Measurements from ENCODE around the gene ARPC5.
"Not testable (repeated sequence)": the region's sequence is repeated elsewhere in the genome, so short reads cannot be mapped to it uniquely, and the experiment has no call there.

ARPC5 gene

GRCh38 chr1:183645531-183645930 lies 9.9 kb upstream of the ARPC5 start:
- no peak for DNase-seq

GRCh38 chr1:183642166-183642565 lies 6.6 kb upstream of the ARPC5 start:
- DNase-seq = no peak

- no peak for DNase-seq
Observed at GRCh38 chr1:183640193-183640592, 4.6 kb upstream of the ARPC5 start.

- no peak for DNase-seq
Observed at GRCh38 chr1:183638649-183639387, 3.2 kb upstream of the ARPC5 start.

GRCh38 chr1:183636783-183637182 lies 1.2 kb upstream of the ARPC5 start:
- DNase-seq = no peak

GRCh38 chr1:183636334-183636682 lies 725 bp upstream of the ARPC5 start:
- DNase-seq = no peak

- peak; percentile 43 for DNase-seq
Observed at GRCh38 chr1:183635099-183635605, 431 bp downstream of the ARPC5 start.

GRCh38 chr1:183634429-183635065 lies 1.0 kb downstream of the ARPC5 start:
- no peak for DNase-seq

GRCh38 chr1:183633676-183634343 lies 1.8 kb downstream of the ARPC5 start:
- DNase-seq = no peak

- no peak for DNase-seq
Observed at GRCh38 chr1:183632964-183633363, 2.6 kb downstream of the ARPC5 start.

- no peak for DNase-seq
Observed at GRCh38 chr1:183632114-183632513, 3.5 kb downstream of the ARPC5 start.

- no peak for DNase-seq
Observed at GRCh38 chr1:183630748-183631147, 4.8 kb downstream of the ARPC5 start.

GRCh38 chr1:183628537-183628936 lies 7.0 kb downstream of the ARPC5 start:
- DNase-seq = no peak

GRCh38 chr1:183626236-183626635 lies 9.3 kb downstream of the ARPC5 start:
- DNase-seq = not testable (repeated sequence)

GRCh38 chr1:183622884-183623785 lies 12.4 kb downstream of the ARPC5 start:
- DNase-seq = peak; percentile 37

- no peak for DNase-seq
Observed at GRCh38 chr1:183622013-183622412, 13.6 kb downstream of the ARPC5 start.

GRCh38 chr1:183620311-183620710 lies 15.3 kb downstream of the ARPC5 start:
- no peak for DNase-seq

GRCh38 chr1:183619781-183620180 lies 15.8 kb downstream of the ARPC5 start:
- no peak for DNase-seq

- DNase-seq = not testable (repeated sequence)
Observed at GRCh38 chr1:183618202-183618601, 17.4 kb downstream of the ARPC5 start.

- DNase-seq = not testable (repeated sequence)
Observed at GRCh38 chr1:183612975-183613374, 22.6 kb downstream of the ARPC5 start.

GRCh38 chr1:183612407-183612806 lies 23.2 kb downstream of the ARPC5 start:
- DNase-seq = no peak

GRCh38 chr1:183611021-183611420 lies 24.6 kb downstream of the ARPC5 start:
- no peak for DNase-seq
